NCI-H1092 (cell line): ENCODE measurements around the gene C2orf49.
A peak's percentile ranks its signal among the peaks of the same experiment; 100 is the strongest.
"Not testable (repeated sequence)": the region's sequence is repeated elsewhere in the genome, so short reads cannot be mapped to it uniquely, and the experiment has no call there.

ENCODE experiments used
- DNase-seq: peaks from one replicate; lab custom pipeline; 2025; lab: John Stamatoyannopoulos, UW

C2orf49 gene

DNA sequence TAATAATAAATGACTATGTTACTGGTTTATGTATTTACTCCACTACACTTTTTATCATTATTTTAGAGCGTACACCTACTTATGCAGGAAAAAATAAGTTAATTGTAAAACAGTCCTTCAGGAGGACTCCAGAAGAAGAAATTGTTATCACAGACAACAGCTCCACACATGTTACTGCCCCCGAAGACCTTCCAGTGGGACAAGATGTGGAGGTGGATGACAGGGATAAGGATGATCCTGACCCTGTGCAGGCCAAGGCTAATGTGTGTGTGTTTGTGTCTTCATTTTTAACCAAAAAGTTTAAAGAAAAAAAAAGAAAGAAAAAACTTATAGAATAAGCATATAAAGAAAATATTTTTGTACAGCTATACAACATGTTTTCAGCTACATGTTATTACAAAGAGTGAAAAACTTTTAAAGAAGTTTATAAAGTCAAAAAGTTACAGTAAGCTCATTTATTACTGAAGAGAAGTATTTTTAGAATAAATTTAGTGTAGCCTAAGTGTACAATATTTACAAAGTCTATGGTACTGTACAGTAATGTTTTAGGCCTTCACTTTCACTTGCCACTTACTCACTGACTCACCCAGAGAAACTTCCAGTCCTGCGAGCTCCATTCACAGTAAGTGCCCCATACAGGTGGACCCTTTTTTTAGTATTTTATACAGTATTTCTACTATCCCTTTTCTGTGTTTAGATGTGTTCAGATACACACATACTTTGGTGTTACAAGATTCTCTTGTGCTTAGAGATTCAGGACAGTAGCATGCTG, 15.3 kb upstream of the C2orf49 start:
- DNase-seq = no peak

DNA sequence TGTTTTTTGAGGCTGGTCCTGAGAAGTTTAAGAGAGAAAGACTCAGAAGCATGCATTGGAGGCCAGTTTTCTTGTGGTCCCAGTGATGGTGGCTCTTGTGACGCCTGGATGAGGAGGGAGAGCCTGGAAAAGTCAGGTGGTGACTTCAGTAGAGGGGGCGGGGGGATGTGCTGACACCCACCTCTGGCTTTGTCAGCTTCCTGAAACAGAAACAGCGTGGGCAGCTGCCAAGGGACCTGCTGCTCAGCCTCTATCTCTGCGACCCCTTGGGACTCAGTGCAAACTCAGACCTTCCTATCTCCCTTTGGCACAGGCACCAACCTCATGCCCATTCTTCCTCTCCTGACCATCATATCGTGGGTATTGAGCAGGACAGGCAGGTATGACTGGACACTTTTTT, 14.2 kb upstream of the C2orf49 start:
- DNase-seq = no peak

DNA sequence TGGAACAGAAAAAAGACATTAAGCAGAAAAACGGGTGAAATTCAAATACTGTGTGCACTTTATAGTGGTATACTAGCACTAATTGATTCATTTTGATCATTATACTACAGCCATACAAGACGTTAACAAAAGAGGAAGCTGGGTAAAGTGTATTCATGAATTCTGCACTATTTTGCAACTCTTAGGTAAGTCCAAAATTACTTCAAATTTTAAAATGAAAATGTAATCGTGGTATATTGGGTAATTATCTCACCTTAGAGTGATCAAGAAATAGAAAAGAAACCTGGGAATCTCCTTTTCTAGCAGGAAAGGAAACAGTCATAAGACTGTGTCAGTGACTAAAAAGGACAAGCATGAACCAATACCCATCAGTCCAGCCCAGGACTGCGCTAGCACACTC, 13.2 kb upstream of the C2orf49 start:
- DNase-seq = no peak

DNA sequence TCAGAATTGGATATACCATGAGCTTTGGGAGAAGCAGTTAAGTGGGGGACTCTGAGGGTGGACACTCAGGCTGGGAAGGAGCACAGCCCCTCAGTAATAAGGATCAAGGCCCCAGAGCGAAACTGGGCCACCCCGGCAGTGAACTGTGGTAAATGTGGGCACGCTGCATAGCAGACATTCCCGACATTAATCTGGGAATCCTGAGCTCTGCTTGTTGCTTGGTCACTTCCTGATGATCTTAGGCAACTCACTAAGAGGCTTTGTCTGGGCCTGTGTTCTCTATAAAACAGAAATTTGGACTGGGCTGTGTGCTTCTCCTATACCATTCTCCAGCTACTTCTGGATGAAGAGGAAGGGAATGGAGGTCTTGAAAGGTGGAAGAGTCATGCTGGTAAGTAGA, 12.6 kb upstream of the C2orf49 start:
- DNase-seq = no peak

DNA sequence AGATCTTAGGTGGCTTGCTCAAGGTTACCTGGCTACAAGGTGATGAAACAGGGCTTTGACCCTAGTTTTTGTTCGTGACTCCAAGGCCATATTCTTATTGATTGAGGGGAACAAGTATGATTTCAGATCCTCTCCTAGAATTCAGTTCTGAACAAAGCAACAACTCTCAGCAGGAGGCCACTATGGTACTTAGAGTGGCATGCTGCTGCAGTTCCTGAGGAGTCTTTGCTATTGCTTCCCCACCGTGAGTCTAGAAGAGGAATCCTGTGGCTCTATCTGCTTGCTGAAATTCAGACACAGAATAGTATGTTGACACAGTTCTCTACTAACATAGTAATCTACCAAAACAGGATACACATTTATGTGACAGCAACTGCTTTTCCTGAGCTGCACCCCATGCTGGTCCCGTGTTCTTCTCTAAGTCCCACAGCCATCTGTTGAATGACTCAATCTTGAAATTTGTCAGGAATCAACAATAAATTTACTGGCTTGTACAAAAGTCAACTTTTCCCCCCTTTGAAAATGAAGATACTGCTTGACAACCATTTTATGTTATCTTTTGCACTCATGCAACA, 11.9 kb upstream of the C2orf49 start:
- no peak for DNase-seq

DNA sequence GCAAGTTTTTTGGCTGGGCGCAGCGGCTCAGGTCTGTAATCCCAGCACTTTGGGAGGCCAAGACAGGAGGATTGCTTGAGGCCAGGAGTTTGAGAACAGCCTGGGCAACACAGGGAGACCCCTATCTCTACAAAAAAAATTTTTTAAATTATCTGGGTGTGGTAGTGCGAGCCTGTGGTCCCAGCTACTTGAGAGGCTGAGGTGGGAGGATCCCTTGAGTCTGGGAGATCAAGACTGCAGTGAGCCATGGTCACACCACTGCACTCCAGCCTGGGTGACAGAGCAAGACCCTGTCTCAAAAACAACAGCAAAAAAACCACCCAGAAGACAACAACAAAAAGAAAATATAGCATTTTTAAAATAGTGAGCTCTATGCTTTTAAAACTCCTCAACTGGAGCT, 10.1 kb upstream of the C2orf49 start:
- DNase-seq = not testable (repeated sequence)

DNA sequence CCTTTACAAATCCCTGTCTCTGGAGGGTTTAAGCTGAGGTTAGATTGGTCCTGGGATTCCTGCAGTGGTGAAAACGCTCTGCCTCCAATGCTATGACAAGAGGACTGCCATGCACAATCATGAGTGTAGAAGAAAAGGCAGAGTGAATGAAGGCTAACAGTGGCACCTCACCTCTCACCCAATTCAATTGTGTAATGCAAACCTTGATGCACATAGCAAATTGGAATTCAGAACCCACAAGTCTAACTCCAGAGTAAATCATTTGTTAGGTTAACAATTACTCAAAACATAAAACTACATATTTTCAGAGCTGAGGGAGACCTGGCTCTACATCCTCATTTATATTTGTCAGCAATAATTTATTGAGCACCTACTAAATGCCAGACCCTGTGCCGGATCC, 9.7 kb upstream of the C2orf49 start:
- no peak for DNase-seq

DNA sequence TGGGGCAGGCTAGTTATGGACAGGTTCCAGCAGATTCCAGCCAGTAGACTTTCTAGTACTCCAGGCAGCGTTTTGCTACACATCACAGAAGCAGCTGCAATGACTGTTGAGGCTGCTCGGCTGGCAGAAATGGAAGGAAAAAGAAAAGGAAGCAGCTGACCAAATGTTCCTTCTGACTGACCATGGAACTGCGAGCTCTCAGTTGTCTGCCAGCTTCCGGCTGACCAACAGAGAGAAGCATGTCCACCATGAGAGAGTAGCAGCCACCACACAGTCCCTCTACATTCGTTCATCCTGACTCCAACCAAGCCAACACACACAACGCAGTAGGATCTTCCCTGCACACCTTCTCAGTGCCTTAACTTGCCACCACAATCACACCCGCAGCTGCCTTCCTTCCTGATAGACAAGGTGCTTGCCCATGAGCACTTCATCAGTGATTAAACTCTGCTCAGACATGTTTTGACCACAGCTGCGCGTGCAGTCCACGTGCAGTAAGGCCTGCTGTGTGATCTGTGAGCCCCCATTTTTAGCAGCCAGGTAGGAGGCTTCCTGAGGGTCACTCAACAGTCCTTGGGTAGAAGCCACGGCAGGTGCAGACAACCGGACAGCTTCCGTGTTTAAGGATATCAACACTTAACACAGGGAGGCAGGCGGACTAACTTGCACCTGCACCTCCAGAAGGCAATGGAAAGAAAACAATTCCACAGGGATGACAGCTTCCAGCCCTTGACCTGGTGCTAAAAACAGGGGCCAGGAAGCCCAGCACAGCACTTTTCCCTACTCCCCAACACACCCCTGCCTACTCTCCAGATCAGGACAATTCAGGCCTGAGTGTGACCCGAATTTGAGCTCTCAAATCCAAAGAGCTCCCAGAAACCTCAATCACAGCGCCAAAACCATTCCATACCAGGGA, 8.8 kb upstream of the C2orf49 start:
- no peak for DNase-seq

DNA sequence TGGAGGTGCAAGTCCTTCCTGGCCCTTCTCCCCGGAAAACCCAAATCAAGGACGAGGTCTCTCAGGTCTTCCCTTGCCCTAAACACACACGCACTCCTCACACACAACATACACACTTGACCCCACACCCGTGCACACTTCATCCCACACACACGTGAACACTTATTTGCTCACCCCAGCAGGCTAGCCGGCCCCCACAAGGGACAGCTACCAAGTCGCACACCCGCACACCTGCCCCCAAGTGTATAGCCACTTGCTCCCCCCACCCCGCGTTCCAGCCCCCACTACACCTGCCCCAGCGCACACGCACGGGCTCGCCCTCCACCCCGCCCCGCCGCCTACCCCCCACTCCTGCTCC, 8.2 kb upstream of the C2orf49 start:
- DNase-seq = no peak

DNA sequence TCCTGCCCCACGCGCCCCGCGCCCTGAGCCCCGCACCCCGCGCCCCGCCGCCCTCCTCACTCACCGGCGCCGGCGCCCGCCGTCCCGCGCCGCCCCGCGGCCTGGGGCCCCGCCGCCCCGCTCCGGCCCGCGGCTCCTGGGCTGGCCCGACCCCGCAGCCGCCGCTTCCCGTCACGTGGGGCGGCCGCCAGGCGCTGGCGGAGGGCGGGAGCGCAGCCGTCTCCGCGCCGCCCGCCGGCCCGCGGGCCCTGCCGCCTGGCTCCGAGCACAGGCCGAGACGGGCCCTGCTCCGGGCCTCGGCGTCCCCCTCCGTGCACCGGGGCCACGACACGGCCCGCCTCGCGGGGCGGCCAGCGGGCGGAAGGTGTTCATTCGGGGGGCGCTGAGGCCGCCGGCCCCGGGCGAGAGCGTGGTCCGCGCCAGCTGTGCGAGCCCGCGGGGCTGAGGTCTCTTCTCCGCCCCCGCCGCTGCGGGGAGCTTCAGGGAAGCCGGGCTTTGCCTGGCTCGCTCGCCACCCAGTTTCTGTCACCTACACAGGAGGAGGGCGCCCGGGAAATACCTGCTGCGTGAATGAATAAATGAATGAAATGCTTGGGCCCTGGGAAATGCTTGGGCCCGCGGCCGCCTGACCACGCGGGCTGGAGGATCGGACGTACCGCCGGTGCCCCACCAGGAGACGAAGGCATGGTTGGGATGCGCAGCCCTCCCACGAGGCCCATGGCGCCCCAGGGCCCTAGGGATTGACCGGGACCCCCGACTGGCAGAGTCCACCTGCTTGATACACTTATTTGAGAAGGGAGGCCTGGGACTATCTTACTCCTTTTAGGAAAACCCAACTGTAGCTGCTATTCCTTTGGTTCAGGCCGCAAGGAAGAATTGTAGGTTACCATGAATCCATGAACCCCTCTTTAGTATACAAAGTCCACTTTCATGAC, 7.5 kb upstream of the C2orf49 start, which contains the start of gene TGFBRAP1:
TGFBRAP1 (minus strand) TSS at position 175 of the 935 bp plus-strand sequence. CDS start 21,434 bp downstream, outside the sequence.
- peak; percentile 37 for DNase-seq

DNA sequence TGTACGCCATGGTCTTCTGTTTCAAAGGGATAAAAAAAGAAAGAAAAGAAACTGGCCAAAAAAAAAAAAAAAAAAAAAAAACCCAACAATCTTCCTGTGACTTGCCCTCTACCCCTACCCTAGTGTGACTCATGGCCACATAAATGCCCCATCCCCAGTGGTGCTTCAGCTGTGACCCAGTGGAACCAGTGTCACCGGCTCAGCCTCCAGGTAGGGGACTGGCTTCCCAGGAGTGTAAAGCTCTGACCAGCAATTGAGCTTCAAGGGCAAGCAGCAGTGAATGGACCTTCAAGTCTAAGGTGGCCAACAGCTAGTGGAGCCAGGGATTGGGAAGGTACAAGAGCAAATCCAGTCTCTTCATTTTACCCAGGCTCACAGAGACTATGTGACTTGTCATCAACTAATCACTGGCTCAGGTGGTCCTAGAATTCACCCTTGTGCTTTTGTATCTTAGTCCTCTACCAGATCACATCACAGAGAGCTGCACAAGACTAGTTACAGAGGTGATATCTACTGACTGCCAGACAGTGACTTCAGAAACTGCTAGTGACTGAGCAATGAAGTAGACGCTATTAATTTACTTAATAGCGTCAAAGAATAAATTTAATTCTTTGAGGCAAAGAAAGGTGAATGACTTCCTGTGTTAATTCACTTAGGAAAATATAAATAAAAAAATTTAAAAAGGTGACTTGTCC, 6.5 kb upstream of the C2orf49 start:
- no peak for DNase-seq

DNA sequence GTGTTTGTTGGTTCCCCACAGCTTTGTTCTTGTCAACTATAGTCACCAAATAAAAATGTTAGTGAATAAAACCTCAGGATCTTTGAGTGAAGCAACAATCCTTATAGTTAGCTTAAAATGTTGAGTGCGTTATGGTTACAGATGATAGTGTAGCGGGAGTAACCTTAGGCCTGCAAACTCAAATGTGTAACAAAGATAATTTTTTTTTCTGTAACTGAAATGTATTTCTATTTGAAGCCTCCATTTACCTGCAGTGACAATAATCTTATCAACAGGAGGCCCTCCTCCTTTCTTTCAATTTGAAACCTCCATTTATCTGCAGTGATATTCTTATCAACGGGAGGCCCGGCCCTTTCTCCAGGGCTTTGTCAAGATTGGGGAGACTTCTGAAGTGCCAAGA, 3.1 kb upstream of the C2orf49 start:
- DNase-seq = no peak

DNA sequence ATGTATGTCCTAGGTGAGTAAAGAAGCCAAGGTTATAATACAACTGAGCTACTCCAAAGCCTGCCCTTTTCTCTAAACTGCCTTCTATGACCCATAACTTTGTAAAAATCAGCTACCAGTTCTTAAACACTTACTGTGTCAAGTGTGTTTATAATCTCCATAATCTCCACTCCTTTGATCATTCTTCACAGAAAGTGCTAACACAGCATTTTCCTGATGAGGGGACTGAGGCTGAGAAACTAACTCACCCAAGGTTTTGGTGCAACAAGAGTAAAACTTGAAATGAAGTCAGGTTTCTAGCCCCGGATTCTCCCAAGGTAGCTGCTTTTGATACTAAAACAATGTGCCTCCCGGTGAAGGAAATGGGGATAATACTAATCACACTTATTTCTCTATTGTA, 1.9 kb upstream of the C2orf49 start:
- DNase-seq = no peak

DNA sequence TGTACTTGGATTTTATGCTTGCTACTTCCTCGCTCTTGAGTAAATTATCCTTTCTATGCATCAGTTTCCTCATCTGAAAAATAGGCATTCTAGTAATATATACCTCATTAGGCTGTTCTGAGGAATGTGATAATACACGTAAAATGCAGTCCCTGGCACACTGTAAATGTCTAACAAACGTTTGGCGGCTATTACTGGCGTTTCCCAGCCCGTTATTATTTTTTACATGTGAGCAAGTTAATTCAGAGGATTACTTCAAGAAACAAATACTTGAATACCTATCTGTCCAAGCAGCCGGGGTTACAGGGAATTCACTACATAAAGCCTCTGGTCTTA, 586 bp upstream of the C2orf49 start:
- no peak for DNase-seq

DNA sequence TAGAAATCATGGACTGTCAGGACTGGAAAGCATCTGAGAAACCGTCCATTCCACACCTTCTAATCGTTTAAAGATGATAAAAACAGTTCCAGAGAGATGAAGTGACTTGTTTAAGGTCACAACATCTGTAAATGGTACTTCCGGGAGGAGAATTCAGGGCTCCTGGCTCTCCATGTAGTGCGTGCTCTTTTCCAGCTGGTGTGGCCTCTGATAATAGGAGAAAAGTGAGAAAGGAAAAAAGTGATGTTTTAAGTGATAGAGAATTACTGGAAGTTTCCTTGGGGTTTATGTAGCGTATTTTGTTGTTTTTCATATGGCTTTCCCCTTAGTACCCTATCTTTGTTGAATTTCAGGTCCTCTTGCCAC, 663 bp downstream of the C2orf49 start:
- DNase-seq = no peak

DNA sequence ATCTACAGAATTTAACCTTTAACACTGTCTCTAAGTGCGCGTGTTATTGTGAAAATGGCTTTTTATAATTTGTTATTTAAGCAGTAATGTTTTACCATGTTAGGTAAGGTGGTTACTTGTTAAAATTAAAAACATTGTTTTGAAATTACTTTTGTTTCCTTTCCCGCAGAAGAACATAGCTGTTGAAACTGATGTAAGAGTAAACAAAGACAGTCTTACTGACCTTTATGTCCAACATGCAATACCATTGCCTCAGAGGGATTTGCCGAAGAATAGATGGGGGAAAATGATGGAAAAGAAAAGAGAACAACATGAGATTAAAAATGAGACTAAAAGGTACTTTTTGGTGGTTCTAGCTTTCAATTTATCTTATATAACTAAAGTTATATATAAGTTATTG, 2.1 kb downstream of the C2orf49 start:
- no peak for DNase-seq

DNA sequence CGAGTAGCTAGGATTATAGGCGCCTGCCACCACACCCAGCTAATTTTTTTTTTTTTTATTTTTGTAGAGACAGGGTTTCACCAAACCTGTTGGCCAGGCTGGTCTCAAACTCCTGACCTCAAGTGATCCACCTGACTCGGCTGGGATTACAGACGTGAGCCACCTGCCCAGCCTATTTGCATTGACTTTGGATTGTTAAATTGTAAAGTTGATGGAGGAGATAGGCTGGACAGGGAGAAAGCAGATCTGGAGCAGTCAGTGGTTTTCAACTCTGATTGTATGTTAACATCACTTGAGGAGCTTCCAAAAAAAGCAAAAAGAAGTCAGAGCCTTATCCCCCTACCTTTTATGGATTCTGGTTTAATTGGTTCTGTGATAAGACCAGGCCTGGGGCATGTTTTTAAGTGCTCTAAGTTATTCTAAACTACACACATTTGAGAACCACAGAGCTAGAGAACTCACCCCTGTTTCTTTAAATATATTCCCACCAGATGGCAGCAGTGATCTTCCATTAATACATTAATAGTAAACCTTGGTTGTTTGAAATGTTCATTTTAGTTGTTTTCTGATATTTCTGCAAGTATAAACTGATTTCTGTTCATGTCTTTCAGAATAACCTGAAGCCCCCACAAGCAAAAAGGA, 7.5 kb downstream of the C2orf49 start:
- DNase-seq = no peak

DNA sequence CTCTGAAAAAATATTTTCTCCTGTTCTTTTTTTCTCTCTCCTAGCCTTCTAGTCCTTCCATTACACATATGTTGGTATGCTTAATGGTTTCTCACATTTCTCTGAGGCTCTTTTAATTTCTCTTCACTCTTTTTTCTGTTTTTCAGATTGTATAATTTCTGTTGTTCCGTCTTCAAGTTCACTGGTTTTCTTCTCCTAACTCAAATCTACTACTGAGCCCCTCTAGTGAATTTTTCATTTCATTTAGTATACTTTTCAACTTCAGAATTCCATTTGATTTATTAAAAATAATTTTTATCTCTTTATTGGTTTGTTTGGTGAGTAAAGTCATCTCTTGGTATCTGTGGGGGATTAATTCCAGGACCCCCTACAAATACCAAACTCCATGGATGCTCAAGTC, 19.8 kb downstream of the C2orf49 start:
- DNase-seq = no peak

DNA sequence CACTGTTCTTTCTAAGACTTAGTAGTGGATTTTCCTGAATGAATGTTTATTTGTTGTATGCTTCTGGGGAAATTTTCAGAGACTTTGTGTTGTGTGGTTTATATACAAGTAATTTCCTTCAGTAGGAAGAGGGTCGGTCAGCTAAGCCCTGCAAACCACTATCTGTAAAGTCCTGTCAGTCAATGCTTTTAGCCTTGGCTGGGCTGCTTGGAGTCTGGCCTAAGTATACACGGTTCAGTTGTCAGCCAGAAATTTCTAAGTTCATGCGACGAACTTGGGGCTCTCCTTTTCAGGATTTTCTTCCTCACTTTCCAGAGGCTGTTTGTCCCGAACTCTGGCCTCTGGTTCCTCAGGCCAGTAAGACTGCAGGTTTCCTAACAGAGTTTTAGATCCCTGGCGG, 21.3 kb downstream of the C2orf49 start:
- no peak for DNase-seq

DNA sequence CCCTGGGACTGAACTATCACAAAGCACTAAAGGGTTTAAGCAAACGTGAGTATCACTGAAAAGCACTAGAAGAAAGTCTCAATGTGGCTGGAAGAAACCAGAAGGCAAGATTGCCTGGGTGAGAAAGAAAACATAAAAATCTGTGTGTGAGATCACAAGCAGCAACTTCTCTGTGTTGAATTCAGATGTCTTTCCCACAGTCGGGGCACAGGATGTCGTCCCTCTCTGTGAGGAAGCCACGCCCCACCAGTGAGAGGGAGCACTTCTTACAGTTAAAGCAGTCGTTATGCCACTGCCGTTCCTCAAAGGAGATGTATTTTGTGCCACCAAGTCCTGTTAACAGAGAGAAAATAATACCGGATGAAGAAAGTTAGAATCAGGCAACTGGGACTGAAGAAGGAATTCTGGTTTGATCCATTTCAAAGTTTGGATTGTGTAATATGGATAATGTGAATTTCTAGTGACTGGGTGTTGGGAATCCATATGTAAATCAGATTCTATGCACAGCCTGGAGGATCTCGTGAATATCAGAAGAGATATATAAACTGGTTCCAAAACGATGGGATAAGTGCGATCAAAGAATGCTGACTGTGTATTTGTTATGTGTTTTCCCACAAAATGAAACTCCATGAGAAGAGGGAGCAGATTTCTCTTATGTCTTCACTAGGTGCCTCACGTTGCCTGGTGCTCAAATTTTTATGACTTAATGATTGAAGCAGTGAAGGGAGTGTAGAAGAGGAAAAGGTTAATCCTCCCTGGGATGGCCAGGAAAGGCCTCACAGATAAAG, 24.0 kb downstream of the C2orf49 start:
- no peak for DNase-seq
